Stimulated activated naive CD8-positive, alpha-beta T cell treated with anti-CD3 and anti-CD28 coated beads, Interleukin-15, Interleukin-2, amounts not matched to agents 100 ng/mL and 50 ng/mL, for 24 hours (primary cell): ENCODE data around the gene CSF1.
"Not testable (repeated sequence)": the region's sequence is repeated elsewhere in the genome, so short reads cannot be mapped to it uniquely, and the experiment has no call there.

Experiments
- H3K27ac Mint-ChIP-seq: one replicate; pipeline ENCODE4 v1.8.0; 2021; ENCODE audit warnings: mild to moderate bottlenecking, mixed read lengths
- H3K27me3 Mint-ChIP-seq: one replicate; pipeline ENCODE4 v1.8.0; 2021; ENCODE audit warnings: mixed read lengths
- H3K36me3 Mint-ChIP-seq: one replicate; pipeline ENCODE4 v1.8.0; 2021; ENCODE audit warnings: low read depth, mixed read lengths
- H3K4me1 Mint-ChIP-seq: one replicate; pipeline ENCODE4 v1.8.0; 2021; ENCODE audit warnings: low read depth, mixed read lengths
- H3K4me3 Mint-ChIP-seq: one replicate; pipeline ENCODE4 v1.8.0; 2021; ENCODE audit warnings: mild to moderate bottlenecking, mixed read lengths
- H3K9me3 Mint-ChIP-seq: one replicate; pipeline ENCODE4 v1.8.0; 2021; ENCODE audit warnings: mixed read lengths

The CSF1 gene

GRCh38 chr1:109950038-109950437, 39.4 kb downstream of the CSF1 start:
- no peak overlapping the region for H3K27ac Mint-ChIP-seq
- no peaks in the 10 kb centered on the region for H3K9me3 Mint-ChIP-seq
- no peaks in the 10 kb centered on the region for H3K36me3 Mint-ChIP-seq
- peaks cover 6% of the 10 kb centered on the region for H3K4me1 Mint-ChIP-seq
- H3K4me3 Mint-ChIP-seq, result no peak overlapping the region
- H3K27me3 Mint-ChIP-seq, result no peaks in the 10 kb centered on the region

GRCh38 chr1:109950509-109950908, 39.9 kb downstream of the CSF1 start:
- H3K4me1 Mint-ChIP-seq, result peaks cover 6% of the 10 kb centered on the region
- H3K27ac Mint-ChIP-seq, result no peak overlapping the region
- H3K9me3 Mint-ChIP-seq, result no peaks in the 10 kb centered on the region
- no peak overlapping the region for H3K4me3 Mint-ChIP-seq
- no peaks in the 10 kb centered on the region for H3K27me3 Mint-ChIP-seq
- no peaks in the 10 kb centered on the region for H3K36me3 Mint-ChIP-seq

GRCh38 chr1:109951501-109951900, 40.9 kb downstream of the CSF1 start:
- H3K4me3 Mint-ChIP-seq, H3K36me3 Mint-ChIP-seq, H3K9me3 Mint-ChIP-seq, H3K4me1 Mint-ChIP-seq, H3K27me3 Mint-ChIP-seq, H3K27ac Mint-ChIP-seq: not testable (repeated sequence)

- Mint-ChIP-seq H3K4me3 (no peak overlapping the region), H3K27me3 (no peaks in the 10 kb centered on the region), H3K36me3 (no peaks in the 10 kb centered on the region), H3K4me1 (no peaks in the 10 kb centered on the region), H3K9me3 (no peaks in the 10 kb centered on the region), H3K27ac (no peak overlapping the region)
These were observed 43.4 kb downstream of the CSF1 start for GRCh38 chr1:109954041-109954512.

- H3K27me3 Mint-ChIP-seq, result peaks cover 5% of the 10 kb centered on the region
- no peaks in the 10 kb centered on the region for H3K4me1 Mint-ChIP-seq
- H3K27ac Mint-ChIP-seq, result no peak overlapping the region
- H3K9me3 Mint-ChIP-seq, result no peaks in the 10 kb centered on the region
- H3K4me3 Mint-ChIP-seq, result no peak overlapping the region
- no peaks in the 10 kb centered on the region for H3K36me3 Mint-ChIP-seq
These were observed 49.0 kb downstream of the CSF1 start for GRCh38 chr1:109959632-109959973.

GRCh38 chr1:109959974-109960744, 49.5 kb downstream of the CSF1 start:
- no peaks in the 10 kb centered on the region for H3K9me3 Mint-ChIP-seq
- peaks cover 7% of the 10 kb centered on the region for H3K27me3 Mint-ChIP-seq
- H3K4me3 Mint-ChIP-seq, result no peak overlapping the region
- no peaks in the 10 kb centered on the region for H3K4me1 Mint-ChIP-seq
- no peaks in the 10 kb centered on the region for H3K36me3 Mint-ChIP-seq
- no peak overlapping the region for H3K27ac Mint-ChIP-seq

- Mint-ChIP-seq H3K27ac (no peak overlapping the region), H3K4me1 (no peaks in the 10 kb centered on the region), H3K27me3 (peaks cover 9% of the 10 kb centered on the region), H3K9me3 (no peaks in the 10 kb centered on the region), H3K36me3 (no peaks in the 10 kb centered on the region), H3K4me3 (no peak overlapping the region)
These were observed 50.1 kb downstream of the CSF1 start for GRCh38 chr1:109960745-109961094.

GRCh38 chr1:109963864-109964263, 53.2 kb downstream of the CSF1 start:
- peaks cover 9% of the 10 kb centered on the region for H3K27me3 Mint-ChIP-seq
- H3K27ac Mint-ChIP-seq, result no peak overlapping the region
- H3K4me3 Mint-ChIP-seq, result no peak overlapping the region
- no peaks in the 10 kb centered on the region for H3K9me3 Mint-ChIP-seq
- H3K36me3 Mint-ChIP-seq, result no peaks in the 10 kb centered on the region
- no peaks in the 10 kb centered on the region for H3K4me1 Mint-ChIP-seq

- Mint-ChIP-seq H3K4me1 (no peaks in the 10 kb centered on the region), H3K9me3 (no peaks in the 10 kb centered on the region), H3K27ac (no peak overlapping the region), H3K4me3 (no peak overlapping the region), H3K27me3 (peaks cover 4% of the 10 kb centered on the region), H3K36me3 (no peaks in the 10 kb centered on the region)
These were observed 58.6 kb downstream of the CSF1 start for GRCh38 chr1:109969146-109969829.

GRCh38 chr1:109969907-109970306, 59.3 kb downstream of the CSF1 start:
- peaks cover 4% of the 10 kb centered on the region for H3K27me3 Mint-ChIP-seq
- H3K27ac Mint-ChIP-seq, result no peak overlapping the region
- no peaks in the 10 kb centered on the region for H3K36me3 Mint-ChIP-seq
- no peak overlapping the region for H3K4me3 Mint-ChIP-seq
- H3K4me1 Mint-ChIP-seq, result no peaks in the 10 kb centered on the region
- H3K9me3 Mint-ChIP-seq, result no peaks in the 10 kb centered on the region

- H3K27ac Mint-ChIP-seq, result no peak overlapping the region
- no peaks in the 10 kb centered on the region for H3K27me3 Mint-ChIP-seq
- no peaks in the 10 kb centered on the region for H3K4me1 Mint-ChIP-seq
- no peak overlapping the region for H3K4me3 Mint-ChIP-seq
- no peaks in the 10 kb centered on the region for H3K9me3 Mint-ChIP-seq
- no peaks in the 10 kb centered on the region for H3K36me3 Mint-ChIP-seq
These were observed 60.9 kb downstream of the CSF1 start for GRCh38 chr1:109971559-109971958.

GRCh38 chr1:109974191-109974590, 63.5 kb downstream of the CSF1 start:
- no peaks in the 10 kb centered on the region for H3K9me3 Mint-ChIP-seq
- no peak overlapping the region for H3K27ac Mint-ChIP-seq
- H3K27me3 Mint-ChIP-seq, result peaks cover 4% of the 10 kb centered on the region
- H3K4me1 Mint-ChIP-seq, result no peaks in the 10 kb centered on the region
- no peaks in the 10 kb centered on the region for H3K36me3 Mint-ChIP-seq
- no peak overlapping the region for H3K4me3 Mint-ChIP-seq

- Mint-ChIP-seq H3K9me3 (no peaks in the 10 kb centered on the region), H3K27ac (no peak overlapping the region), H3K4me1 (no peaks in the 10 kb centered on the region), H3K4me3 (no peak overlapping the region), H3K27me3 (peaks cover 4% of the 10 kb centered on the region), H3K36me3 (no peaks in the 10 kb centered on the region)
These were observed 65.1 kb downstream of the CSF1 start for GRCh38 chr1:109975718-109976117.

GRCh38 chr1:109976762-109977161, 66.1 kb downstream of the CSF1 start:
- H3K36me3 Mint-ChIP-seq, result no peaks in the 10 kb centered on the region
- H3K27me3 Mint-ChIP-seq, result peaks cover 4% of the 10 kb centered on the region

GRCh38 chr1:109977225-109977624, 66.6 kb downstream of the CSF1 start:
- Mint-ChIP-seq H3K27ac (no peak overlapping the region), H3K4me1 (no peaks in the 10 kb centered on the region), H3K36me3 (no peaks in the 10 kb centered on the region), H3K27me3 (peaks cover 4% of the 10 kb centered on the region), H3K9me3 (no peaks in the 10 kb centered on the region), H3K4me3 (no peak overlapping the region)

More at GRCh38 chr1:109976762-109977161, 66.1 kb downstream of the CSF1 start:
- Mint-ChIP-seq H3K4me3 (no peak overlapping the region), H3K27ac (no peak overlapping the region), H3K4me1 (no peaks in the 10 kb centered on the region), H3K9me3 (no peaks in the 10 kb centered on the region)
